ENCODE data around the gene DPP7.

DNA sequence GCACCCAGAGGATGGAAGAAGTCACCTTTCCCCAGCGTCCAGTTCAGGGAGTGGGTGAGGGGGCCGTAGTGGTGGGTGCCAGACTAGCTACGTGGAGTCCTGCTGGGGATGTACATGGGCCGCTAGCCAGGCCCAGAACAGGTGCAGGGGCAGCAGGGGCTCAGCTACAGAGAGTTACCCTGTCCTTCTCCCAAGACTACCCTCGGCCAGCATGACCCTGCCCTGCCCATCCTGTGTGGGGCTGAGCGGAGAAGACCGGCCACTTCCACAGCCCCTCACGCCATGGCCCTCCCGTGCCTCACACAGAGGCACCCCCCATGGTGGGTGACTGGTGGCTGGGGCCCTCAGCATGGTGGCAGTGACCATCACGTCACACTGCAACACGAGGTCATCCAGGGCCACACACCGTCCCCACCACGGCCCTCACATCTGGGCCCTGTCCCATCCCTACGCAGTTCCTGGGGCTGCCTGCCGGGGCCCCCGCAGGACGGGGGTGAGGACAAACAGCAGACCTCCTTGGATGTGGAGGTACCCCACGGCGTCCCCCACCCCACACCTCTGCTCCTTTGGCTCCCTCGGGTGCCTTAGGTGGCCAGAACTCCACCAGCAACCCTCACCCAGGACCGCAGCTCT lies 977 bp upstream of the DPP7 start:
- TF ChIP-seq, protein P1, sequence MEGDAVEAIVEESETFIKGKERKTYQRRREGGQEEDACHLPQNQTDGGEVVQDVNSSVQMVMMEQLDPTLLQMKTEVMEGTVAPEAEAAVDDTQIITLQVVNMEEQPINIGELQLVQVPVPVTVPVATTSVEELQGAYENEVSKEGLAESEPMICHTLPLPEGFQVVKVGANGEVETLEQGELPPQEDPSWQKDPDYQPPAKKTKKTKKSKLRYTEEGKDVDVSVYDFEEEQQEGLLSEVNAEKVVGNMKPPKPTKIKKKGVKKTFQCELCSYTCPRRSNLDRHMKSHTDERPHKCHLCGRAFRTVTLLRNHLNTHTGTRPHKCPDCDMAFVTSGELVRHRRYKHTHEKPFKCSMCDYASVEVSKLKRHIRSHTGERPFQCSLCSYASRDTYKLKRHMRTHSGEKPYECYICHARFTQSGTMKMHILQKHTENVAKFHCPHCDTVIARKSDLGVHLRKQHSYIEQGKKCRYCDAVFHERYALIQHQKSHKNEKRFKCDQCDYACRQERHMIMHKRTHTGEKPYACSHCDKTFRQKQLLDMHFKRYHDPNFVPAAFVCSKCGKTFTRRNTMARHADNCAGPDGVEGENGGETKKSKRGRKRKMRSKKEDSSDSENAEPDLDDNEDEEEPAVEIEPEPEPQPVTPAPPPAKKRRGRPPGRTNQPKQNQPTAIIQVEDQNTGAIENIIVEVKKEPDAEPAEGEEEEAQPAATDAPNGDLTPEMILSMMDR (IDR thresholded peaks at IDR 0.05; ENCODE audit: insufficient read depth, low read length), result no peak
- no peak for TF ChIP-seq POLR2AphosphoS5 (IDR thresholded peaks at IDR 0.05; ENCODE audit: low read depth)
- TF ChIP-seq, protein P2, sequence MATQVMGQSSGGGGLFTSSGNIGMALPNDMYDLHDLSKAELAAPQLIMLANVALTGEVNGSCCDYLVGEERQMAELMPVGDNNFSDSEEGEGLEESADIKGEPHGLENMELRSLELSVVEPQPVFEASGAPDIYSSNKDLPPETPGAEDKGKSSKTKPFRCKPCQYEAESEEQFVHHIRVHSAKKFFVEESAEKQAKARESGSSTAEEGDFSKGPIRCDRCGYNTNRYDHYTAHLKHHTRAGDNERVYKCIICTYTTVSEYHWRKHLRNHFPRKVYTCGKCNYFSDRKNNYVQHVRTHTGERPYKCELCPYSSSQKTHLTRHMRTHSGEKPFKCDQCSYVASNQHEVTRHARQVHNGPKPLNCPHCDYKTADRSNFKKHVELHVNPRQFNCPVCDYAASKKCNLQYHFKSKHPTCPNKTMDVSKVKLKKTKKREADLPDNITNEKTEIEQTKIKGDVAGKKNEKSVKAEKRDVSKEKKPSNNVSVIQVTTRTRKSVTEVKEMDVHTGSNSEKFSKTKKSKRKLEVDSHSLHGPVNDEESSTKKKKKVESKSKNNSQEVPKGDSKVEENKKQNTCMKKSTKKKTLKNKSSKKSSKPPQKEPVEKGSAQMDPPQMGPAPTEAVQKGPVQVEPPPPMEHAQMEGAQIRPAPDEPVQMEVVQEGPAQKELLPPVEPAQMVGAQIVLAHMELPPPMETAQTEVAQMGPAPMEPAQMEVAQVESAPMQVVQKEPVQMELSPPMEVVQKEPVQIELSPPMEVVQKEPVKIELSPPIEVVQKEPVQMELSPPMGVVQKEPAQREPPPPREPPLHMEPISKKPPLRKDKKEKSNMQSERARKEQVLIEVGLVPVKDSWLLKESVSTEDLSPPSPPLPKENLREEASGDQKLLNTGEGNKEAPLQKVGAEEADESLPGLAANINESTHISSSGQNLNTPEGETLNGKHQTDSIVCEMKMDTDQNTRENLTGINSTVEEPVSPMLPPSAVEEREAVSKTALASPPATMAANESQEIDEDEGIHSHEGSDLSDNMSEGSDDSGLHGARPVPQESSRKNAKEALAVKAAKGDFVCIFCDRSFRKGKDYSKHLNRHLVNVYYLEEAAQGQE (IDR thresholded peaks at IDR 0.05; ENCODE audit: insufficient replicate concordance, low read depth), result no peak
- no peak for TF ChIP-seq SPI1 (IDR thresholded peaks at IDR 0.05; ENCODE audit: borderline replicate concordance, low read depth)
- TF ChIP-seq GABPA (IDR thresholded peaks at IDR 0.05; ENCODE audit: low read depth), result no peak

Data from HL-60 (cell line).